ENCODE results near the gene MAB21L4.

GRCh38 chr2:240930096-240930630 lies 34.2 kb upstream of the MAB21L4 start:
- TF ChIP-seq CTCF (IDR thresholded peaks at IDR 0.05) (no peak), ZFX (IDR thresholded peaks at IDR 0.05; ENCODE audit: borderline replicate concordance) (no peak)

Data from 22Rv1 (cell line).